Stimulated activated CD8-positive, alpha-beta memory T cell treated with anti-CD3 and anti-CD28 coated beads, Interleukin-15, amount 100 ng/mL, for 24 hours (primary cell): Measurements from ENCODE around the gene PTPN2.
"Not testable (repeated sequence)": the region's sequence is repeated elsewhere in the genome, so short reads cannot be mapped to it uniquely, and the experiment has no call there.

Experiments
- DNase-seq: peaks from one replicate; pipeline ENCODE4 v3.0.0-alpha.2; 2020; ENCODE audit warnings: low read depth

PTPN2 gene

DNA sequence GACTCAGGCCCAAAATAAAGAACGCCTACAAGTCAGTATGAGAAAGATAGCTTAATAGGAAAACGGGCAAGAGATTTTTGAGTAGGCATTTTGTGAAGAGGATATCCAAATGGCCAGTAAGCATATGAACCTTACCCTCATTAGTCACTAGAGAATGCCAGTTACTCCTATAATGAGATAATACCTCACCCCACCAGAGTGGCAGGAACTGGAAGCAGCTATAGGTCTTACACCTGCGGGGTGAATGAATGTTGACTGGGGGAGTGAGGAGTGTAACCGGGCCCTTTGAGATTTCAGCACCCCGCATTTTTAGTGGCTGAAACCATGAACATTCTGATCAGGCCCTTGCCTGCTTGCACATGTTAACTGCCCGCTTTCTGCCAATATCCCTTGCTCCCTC, 7.5 kb upstream of the PTPN2 start:
- DNase-seq = no peak

DNA sequence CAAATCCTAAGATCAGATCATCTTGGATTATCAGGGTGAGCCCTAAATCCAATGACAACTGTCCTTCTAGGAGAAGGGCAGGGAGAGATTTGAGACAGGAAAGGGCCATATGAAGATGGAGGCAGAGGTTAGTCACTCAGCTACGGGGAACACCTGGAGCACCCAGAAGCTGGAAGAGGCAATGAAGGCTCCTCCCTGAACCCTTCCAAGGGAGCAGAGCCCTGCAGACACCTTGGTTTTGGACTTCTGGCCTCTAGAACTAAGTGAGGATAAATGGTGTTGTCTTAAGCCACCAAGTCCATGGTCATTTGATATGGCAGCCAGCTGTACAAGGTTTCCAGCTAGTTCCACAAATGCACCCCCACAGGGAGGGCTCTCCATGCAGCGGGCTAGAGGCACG, 6.9 kb upstream of the PTPN2 start:
- DNase-seq = no peak

DNA sequence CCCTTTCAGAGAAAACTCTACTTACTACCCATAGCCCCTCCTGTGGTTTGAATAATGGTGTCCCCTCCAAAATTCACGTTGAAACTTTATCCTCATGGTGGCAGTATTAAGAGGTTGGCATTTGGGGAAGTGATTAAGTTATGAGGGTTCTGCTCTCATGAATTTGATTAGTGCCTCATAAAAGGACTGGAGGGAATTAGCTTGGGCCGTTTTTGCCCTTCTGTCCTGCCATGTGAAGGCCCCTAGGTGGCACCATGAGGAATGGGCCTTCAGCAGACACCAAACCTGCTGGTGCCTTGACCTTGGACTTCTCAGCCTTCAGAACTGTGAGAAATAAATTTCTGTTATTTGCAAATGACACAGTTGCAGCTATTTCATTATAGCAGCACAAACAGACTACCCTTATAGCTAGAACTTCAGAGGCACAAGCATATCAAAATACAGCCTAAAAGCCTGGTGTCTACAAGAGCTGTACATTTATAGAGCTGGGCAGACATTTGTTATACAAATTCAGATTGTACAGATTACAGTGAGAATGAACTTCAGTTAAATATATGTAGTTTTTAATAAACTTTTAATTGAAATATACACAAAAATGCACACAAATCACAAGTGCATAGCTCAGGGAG, 2.6 kb upstream of the PTPN2 start:
- no peak for DNase-seq

DNA sequence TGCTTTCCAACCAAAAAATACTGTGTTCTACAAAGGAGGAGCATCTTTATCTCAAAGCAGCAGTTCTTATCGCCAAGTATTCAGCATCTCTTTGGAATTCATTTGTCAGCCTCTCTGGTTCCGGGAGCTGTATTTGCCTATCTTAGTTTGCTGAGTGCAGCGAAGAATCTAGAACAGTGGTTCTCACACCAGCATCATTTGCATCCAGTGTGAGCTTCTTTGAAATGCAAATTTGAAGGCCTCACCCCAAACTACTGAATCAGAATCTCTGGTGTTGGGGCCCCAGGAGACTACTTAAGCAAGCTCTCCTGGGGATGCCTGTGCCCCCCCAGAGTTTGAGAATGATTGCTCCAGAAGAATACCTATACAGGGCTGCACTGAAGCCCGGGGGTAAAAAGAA, 1.5 kb upstream of the PTPN2 start:
- DNase-seq = no peak

DNA sequence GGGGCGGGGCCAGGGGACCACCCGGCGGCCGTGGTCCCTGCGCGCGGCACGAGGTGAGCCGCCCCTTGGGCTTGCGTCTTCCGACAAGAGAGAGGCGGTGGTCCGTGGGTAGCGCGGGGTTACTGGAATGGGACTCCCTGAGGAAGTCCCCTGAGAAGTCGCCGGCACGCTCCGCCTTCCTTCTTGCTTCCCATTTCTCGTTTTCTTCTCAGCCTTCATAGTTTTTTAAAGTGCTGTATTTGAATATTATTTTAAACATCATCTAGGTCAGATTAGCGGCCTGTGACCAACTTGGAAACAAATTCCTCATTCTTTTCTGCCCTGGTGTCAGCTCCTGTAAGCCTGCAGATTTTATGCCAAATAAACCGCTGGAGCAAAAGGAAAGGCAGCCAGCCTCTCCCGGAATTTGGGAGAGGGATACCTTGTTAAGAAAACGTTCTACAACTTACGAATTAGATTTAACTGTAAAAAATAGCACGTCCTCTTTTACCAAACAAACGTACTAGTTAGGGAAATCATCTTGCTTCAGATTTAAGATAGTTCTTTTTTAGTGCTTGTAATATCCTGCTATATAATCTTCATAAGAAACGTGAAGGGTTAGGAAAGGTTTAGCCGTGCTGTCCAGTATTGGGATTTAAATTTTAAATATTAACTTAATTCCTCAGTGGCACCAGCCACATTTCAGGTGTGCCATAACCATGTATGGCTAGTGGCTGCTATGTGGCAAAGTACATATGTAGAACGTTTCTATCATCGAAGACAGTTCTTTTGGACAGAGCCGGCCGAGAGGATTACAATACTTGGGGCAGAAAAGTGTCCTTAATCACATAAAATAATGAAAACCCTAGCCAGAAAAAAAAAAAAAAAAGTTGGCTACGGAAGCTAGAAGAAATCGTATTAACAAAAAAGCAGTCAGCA, 628 bp upstream of the PTPN2 start:
- DNase-seq = no peak

DNA sequence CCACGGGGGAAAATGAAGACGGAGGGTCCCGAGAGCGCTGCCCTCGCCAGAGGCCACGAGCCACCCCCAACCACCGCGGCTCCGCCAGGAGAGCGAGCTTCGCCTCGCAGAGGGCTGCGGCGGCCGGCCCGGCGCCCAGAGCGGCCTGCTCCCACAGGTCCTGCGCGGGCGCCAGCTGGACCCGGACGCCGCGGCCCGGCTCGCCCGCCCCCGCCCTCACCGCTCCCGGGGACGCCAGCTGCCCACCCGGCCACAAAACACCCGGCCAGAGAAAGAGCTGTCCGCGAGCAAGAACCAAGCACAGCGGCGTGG, 709 bp downstream of the PTPN2 start:
- no peak for DNase-seq

DNA sequence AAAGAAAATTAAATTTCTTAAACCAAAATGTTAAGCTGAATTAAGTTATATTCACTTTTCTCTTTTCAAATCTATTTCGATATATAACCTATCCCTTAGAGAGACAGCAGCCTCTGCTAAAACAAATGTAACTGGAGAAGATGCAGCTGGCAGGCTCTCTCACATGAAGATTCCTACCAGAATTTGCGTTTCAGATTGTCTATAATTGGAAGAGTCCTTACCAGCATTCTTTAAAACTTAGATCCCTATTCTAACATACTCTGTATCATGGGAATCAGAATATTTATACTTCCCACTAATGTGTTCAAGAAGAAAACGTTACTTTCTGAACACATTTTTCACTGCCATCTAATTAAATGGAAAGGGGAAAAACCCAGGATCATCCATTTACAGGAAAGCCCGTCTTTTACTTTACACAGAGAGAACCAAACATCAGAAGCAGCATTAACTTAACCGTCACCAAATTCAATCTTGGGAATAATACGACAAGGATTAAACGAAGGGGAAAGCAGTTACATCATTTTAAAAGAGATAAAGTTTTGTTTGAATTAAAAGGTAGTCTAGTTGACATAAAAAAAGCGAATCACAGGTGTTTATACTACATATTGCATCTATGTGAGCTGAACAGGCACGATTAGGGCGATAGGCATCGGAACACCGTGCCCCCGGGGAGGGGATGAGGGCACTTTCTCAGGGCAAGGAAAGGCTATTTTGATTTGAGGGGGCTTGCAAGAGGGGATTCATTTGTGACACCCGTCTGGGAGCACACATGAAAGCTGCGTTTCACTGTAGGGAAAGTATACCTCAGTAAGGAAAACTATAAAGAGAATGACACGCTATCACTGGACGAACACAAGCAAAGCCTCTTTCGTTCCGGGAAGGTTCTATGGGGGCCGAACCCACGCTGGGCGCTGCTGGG, 1.3 kb downstream of the PTPN2 start:
- DNase-seq = no peak

DNA sequence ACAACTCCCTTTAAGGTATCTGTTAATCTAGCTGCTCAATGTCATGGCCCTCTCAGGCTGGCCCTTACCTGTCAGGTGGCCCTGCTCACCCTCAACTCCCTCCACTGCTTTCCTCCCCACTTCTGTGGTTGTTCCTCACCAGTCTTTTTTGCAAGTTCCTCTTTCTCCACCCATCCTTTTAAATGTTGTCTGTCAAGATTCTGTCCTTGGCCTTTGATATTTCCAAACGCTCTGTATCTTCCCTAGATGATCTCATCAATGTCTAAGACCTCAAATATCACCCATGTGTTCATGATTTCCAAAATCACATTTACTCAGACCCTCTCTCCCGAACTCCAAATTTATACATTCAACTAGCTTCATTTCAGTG, 3.5 kb downstream of the PTPN2 start:
- no peak for DNase-seq

DNA sequence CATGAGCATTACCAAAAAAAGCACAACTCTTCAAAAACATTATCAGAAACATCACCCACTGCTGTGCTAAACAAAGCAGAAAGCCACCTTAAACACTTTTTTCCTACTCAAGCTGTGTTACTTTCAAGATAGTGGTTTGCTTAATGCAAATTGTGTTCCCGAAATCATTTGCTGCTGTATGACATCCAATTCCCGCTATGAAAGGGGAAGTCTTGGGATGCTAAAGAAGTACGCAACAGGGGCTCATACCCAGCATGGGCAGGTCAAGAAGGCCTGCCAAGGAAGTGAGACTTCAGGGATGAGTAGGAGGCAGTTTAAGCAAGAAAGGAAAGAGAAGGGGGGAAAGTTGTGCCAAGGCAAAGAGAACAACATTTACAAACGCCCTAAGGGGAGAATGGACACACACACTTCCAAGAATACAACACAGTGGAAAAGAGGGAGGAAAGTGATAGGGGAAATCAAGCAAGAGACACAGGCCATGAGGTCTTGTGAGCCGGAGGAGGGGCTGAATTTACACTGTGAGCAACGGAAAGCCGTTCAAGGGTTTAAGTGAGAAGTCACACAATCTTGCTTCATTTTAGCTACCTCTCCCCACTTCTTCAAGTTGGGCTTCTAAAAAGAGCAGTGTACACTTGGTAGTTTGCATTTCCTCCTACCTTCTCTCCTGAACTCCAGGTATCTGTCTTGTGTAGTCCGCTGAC, 4.0 kb downstream of the PTPN2 start:
- no peak for DNase-seq

DNA sequence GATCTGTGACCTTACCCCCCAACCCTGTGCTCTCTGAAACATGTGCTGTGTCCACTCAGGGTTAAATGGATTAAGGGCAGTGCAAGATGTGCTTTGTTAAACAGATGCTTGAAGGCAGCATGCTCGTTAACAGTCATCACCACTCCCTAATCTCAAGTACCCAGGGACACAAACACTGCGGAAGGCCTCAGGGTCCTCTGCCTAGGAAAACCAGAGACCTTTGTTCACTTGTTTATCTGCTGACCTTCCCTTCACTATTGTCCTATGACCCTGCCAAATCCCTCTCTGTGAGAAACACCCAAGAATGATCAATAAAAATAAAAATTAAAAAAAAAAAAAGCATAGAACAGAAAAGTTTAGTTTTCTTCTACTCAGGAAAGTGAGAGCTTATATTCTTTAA, 9.0 kb downstream of the PTPN2 start:
- DNase-seq = not testable (repeated sequence)

DNA sequence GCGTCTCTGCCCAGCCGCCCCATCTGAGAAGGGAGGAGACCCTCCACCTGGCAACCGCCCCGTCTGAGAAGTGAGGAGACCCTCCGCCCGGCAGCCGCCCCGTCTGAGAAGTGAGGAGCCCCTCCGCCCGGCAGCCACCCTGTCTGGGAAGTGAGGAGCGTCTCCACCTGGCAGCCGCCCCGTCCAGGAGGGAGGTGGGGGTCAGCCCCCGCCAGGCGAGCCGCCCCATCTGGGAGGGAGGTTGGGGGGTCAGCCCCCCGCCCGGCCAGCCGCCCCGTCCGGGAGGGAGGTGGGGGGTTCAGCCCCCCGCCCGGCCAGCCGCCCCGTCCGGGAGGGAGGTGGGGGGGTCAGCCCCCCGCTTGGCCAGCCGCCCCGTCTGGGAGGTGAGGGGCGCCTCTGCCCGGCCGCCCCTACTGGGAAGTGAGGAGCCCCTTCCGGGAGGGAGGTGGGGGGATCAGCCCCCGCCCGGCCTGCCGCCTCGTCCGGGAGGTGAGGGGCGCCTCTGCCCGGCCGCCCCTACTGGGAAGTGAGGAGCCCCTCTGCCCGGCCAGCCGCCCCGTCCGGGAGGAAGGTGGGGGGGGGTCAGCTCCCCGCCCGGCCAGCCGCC, 10.0 kb downstream of the PTPN2 start:
- DNase-seq = not testable (repeated sequence)

DNA sequence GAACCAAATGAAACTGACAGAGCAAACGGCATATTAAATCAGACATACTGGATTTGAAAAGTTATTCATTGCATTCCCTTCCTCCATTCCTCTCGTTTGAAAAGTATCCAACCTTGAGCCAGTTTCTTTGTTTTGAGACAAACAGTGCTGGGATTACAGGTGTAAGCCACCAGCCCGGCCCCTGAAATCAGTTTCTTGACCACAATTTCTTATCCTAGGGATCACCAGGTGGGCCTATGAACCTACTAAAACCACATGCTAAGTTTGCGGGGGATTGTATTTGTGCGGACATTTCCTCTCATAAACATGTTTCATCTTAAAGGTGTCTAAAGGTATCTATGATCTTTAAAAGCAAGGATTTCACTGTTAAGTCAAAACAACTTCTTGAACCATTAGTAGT, 11.6 kb downstream of the PTPN2 start:
- DNase-seq = no peak

DNA sequence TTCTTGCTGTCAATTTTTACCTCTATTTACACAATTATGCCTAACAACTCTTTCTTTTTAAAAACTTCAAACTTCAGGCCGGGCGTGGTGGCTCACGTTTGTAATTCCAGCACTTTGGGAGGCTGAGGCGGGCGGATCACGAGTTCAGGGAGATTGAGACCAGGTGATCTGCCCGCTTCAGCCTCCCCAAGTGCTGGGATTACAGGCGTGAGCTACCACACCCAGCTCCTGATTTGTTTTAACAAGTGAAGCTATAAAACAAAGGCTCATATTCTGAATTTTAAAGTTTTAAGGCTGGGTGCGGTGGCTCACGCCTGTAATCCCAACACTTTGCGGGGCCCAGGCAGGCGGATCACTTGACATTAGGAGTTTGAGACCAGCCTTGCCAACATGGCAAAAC, 15.5 kb downstream of the PTPN2 start:
- DNase-seq = no peak

DNA sequence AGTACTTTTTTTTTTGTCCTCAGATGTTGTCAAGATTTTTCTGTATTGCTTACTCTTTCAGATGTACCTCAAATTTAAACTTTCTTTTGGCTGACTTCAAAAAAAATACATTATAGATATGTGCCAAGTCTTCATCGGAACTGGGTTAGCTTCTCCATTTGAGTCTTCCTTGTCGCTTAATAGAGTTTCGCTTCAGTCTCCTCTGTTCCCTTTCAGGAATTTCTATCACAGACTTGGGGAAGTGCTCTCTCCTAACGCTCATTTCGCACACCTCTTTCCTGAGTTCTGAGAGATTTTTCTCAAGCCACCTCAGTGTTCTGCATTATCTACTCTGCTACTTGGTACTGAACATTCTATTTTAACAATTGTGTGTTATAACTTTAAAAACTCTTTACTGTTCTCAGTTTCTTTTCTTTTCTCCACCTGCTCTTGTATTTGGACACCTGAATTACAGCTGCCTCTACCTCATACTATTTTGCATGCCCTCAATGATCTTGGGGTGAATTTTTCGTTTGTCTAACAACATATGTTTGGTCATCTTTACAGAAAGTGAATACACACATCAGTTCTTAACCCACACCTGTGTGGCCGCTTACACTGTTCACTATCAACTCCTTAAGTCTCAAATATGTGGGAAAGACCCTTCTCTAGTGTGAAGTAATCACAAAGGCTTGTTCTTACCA, 16.5 kb downstream of the PTPN2 start:
- DNase-seq = no peak

DNA sequence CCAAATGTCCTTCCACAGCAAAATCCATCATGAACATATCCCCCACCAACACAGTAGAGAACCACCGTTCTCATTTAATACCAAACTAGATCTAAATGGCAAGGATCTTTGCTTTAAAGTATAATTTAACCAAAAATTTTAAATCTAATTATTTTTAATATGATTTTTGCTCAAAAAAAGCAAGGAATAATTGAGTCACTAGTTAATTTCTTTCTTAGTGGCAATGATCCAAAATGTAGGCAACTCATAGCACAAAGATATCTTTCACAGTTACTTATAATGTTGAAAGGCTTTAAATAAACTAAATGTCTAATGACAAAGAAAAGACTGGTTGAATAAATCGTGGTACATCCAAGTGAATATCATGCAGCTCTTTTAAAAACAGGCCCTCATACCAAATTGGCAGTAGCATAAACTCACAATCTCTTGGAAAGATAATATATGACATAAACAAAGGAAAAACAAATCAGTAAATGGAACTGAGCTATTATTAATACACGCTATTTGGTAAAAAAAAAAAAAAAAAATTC, 20.3 kb downstream of the PTPN2 start:
- DNase-seq = no peak

DNA sequence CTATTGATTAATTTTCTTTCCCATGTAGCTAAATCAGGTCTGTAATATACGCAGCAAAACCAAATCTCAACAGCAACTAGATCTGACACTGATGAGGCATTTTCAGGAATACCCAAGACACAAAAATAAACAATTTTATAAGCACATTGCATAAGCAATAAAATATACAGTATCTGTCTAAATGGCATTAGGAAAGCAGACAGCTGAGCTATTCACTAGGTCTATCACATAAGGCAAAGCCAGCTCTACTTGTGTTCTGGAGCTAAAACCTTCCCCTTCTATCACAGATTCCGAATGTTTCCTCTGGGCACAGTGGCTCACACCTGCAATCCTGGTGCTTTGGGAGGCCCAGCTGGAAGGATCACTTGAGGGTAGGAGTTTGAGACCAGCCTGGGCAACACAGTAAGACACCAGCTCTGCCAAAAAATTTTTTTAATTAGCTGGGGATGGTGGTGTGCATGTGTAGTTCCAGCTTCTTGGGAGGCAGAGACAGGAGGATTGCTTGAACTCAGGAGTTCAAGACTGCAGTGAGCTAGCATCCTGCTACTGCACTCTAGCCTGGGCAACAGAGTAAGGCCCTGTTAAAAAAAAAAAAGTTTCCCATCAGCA, 21.1 kb downstream of the PTPN2 start:
- DNase-seq = no peak

DNA sequence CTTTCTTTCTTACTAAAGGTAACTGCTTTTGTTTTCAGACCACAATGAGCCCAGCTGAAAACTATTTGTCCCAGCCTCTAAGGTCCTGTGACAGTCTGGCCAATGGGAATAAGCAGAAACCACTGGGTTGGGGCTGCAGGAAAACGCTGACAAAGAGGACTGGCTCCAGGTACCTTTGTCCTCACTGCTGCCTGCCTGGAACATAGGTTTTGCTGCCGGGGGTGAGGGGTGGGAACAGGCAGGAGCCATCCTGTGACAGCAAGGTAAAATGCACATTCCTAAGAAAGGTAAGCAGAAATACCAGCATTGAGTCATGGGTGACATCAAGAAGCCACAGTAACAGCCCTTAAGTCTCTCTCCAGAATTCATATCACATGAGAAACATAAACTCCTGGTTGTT, 21.6 kb downstream of the PTPN2 start:
- no peak for DNase-seq

DNA sequence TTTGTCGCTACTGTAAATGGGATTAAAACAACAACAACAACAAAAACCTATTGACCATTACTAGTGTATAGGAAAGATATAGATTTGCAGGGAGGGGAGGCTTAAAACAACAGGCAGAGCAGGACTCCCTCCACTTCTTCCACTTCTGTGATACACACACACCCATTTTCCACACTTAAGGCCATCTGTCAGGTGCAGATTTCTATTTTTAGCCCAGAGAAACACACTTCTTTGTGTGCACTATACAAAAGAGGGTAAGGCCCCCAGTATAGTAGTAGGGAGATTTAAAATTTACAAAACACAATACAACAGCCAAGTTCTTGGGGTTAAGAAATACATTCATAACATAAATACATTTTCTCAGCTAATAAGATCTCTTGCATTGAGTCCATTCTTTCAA, 22.4 kb downstream of the PTPN2 start:
- no peak for DNase-seq

DNA sequence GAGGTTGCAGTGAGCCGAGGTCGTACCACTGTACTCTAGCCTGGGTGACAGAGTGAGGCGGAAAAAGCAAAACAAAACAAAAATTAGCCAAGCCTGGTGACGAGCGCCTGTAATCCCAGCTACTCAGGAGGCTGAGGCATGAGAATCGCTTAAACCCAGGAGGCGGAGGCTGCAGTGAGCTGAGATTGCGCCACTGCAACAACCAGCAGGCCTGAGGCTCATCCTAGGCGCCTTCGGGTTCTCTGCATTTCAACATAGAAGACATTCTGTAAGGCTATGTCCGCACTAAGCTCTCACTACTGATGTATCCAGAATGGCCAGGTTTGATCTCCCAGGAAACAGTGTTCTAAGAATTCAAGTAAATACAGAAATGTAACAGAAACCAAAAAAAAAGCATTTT, 23.5 kb downstream of the PTPN2 start:
- no peak for DNase-seq

DNA sequence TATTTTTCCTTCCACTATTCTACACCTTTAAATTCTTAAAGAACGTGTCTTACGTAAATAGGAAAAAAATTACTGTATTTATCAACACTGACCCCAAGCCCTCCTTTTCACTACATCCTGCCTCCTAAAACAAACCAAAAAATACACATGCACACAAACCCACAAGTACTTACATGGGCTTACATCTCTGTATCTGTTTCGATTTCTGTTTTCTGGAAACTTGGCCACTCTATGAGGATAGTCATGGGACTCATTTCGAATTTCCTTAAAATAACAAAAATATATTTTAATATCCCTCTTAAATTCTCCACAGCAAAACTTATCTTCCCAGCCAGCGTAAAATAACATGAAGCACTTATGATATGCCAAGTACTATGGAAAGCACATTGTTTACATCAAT, 25.0 kb downstream of the PTPN2 start:
- no peak for DNase-seq
